Islet of Langerhans (tissue), 1 donor: ENCODE measurements around the gene LACRT.
"Not testable (repeated sequence)": the region's sequence is repeated elsewhere in the genome, so short reads cannot be mapped to it uniquely, and the experiment has no call there.

Source experiments
- FAIRE-seq: peaks from one replicate; lab custom pipeline; 2011; peaks lifted over from hg19 to GRCh38; lab: Jason Lieb, UNC

Gene LACRT, protein sequence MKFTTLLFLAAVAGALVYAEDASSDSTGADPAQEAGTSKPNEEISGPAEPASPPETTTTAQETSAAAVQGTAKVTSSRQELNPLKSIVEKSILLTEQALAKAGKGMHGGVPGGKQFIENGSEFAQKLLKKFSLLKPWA

DNA sequence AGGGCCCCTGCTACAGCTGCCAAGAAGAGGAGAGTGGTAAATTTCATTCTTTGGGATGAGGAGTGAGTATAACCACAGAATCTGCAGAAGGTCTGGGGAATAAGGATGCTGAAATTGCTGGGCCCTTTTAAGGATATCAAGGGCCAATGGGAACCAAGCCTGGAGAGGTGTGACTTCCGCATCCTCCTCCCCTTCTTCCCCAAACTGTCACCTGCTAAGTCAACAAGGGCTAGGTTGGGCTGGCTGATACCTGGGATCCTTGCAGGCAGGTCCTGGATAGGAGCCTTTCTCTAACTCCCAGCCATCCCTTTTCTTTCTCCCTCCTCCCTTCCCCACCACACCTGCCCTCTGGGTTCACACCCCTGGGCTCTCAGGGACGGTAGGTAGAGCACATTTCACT is at the start of gene LACRT:
Gene LACRT (minus strand): TSS at position 101 of the 400 bp plus-strand sequence. CDS start 54 bp downstream, at position 47.
- no peak for FAIRE-seq

DNA sequence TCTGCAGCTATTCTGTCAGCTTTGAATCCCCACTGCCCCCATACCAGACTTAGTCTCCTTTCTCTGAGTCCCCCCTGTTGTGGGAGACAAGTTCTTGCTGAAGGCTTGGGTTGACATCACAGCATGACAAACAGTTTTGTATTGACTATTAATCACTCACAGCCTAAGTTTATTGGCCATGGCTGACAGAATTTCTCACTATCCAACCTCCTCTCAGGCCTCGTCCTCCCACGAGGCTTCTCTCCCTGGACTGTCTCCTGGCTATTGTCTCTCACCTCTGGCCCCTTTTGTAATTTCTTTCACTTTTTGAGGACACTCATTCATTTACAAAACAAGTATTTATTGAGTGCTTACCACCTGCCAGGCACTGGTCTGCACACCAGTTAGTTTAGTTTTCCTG is 48.7 kb upstream of the LACRT start:
- FAIRE-seq: no peak

DNA sequence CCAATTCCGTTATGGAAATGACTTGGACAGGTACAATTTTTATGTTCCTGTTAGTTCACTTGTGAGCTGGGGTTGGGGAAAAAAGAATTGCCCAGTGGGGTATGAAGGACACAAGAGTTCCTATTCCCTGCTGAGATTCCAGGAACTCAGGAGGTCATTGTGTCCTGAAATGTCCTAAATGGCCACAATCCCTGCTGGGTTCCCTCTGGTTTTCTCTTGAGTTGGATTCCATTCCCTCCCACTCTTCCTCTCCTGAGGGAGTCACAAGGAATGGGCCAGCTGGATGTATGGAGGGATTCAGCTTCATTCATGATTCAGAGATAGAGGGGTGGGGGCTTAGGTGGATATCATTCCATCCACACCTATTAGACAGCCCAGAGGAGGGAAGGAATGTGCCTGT is 48.0 kb upstream of the LACRT start:
- FAIRE-seq: no peak

DNA sequence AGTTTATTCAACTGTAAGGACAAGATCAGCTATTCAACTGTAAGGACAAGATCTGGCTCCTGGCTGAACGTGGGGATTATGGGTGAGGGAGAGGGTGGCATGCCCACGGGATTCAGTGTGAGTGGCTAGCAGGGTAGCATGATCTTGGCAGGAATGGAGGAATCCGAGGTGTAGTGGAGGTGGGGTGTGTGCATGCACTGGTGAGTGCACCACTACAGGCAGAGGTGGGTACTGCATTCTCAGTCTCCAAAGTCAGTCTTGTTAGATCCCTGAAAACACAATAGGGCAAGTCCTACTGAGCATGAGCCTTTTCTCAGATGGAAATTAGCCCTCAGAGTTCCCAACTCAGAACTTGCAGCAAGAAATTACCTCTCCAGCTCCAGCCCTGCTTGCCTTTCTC is 45.7 kb upstream of the LACRT start:
- FAIRE-seq: no peak

DNA sequence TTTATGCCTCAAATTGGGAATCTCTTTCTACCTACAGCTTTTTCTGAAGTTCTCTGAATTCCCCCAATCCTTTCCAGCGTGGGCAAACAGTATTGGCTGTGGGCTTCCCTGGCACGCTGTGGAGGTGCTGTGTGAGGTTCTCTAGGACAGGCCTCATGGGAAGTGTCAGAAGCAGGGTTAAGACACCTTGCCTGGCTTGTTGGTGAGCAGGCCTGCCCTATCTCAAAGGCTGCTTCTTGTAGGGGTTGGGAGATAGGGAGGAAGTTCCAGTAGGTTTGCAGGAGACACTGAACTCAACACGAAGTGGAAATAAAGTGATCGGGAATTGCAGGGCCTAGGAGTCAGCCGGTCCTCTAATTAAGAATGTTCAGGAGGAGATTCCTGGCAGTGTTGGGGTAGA is 43.4 kb upstream of the LACRT start:
- FAIRE-seq: no peak

DNA sequence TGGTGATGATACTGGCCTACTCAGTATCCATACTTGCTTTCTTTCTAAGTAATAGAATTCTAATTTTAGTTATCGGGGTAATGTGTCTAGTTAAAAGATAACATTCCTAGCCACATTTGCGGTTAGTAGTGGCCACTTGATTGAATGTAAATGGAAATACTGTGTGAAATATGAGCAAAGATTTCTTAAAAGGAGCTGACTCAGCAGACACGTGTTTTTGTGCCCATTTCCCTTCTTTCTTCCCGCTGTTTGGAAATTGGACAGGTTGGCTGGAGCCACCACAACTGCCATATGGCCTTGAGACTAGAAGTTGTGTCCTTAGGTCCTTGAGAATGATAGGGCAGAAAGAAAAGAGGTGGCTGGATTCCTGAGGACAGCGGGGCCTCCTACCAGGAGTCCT is 33.2 kb upstream of the LACRT start:
- FAIRE-seq: no peak

DNA sequence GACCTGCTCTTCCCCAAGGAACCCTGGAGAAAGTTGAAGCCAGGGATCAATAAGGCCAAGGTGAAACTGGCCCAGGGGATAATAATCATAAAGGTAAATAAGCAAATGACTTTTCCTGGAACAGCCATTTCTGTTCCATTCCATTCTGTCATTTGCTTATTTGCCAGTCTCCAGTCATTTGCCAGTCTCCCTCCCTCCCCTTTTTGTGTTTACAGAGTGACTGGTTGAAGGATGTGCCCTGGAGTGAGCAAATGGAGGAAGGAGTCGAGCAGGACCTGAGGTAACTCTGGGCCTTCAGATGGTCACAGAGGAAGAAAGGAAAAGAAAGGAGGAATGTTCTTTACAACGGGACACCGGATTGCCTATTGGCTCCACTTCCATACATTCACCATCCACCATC is 31.3 kb upstream of the LACRT start:
- no peak for FAIRE-seq

DNA sequence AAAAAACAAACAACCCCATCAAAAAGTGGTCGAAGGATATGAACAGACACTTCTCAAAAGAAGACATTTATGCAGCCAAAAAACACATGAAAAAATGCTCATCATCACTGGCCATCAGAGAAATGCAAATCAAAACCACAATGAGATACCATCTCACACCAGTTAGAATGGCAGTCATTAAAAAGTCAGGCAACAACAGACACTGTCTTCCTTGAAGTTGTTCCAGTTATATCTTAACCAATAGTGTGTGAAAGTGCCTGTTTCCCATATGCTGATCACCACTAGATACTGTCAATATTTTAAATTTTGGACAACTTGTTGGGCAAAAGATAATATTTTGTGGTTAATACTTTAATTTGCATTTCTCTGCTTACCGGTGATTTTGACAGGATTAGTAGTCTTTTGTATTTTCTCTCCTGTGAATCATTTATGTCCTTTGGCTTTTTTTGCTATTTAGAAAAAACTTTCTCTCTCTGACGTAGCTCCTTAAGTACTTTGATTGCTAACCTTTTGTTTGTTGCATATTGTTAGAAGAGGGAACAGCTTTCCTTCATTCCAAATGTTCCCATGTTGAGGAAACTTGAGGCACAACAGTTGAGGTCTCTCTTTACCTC is 30.4 kb upstream of the LACRT start:
- not testable (repeated sequence) for FAIRE-seq

DNA sequence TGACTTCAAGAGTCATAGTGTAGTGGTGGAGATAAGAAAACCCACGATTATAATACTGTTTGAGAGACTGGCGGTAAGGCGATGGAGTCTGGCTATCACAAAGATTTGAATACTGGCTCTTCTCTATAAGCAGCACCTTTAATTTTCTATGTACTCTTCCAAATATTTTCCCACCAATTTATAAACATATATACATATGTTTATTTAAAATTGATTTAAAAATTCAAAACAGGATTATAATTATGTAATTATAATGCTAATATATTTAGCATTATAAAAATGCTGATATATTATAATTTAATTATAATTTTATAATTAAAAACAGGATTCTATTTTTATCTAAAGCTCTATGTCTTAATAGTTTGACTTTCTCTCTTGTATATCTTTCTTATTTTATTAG is 28.9 kb upstream of the LACRT start:
- FAIRE-seq: no peak

DNA sequence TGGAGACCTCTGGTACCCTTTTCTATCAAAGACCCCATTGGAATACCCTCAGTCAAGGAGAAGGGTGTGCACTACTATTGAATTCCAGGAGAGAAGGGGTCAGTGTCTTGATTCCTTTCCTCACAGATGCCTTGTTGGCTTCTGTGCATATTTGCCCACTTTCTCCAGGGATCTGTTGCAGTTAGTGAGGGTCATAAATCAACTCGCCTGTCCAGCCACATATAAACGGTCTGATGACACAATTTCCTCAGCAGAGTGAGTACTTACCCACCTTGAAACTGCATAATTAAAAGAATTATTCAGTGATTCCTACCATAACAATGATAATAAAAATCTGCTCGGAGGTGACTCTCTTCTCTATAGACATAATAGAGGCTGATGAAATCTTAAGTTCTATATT is 27.3 kb upstream of the LACRT start:
- FAIRE-seq: no peak

DNA sequence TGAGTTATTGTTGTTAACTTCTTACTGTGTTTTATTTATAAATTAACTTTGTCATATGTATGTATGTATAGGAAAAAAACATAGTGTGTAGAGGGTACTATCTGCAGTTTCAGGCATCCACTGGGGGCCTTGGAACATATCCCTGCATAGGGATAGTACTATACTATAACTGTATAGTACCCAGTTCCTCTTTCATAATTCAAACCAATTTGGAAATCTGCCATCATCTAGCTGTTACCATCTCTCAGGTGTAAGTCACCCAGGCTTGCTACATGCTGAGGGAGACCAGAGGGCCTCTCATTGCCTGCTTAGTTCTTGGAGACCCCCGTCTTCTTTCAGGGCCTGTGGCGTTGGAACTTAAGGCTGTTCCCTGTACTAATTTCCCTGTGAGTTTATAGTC is 26.4 kb upstream of the LACRT start:
- FAIRE-seq: no peak

DNA sequence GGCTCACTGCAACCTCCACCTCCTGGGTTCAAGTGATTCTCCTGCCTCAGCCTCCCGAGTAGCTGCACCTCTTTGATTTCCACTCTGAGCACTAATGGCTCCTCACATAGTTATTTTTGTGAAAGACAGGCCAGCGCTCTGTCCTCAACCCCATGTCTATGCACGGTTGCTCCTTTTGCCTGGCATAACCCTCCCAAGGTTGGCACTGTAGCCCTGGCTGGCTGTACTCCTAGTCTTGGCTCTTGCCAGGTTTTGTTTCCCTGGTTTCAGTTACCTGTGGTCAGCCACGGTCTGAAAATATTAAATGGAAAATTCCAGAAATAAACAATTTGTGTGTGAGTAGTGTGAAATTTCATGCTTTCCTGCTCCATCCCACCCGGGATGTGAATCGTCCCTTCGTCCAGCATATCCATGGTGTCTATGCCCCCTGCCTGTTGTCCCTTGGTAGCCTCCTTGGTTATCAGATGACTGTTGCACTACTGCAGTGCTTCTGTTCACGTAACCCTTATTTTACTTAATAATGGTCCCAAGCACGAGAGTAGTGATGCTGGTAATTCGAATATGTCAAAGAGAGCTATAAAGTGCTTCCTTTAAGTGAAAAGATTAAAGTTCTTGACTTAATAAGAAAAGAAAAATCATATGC is 25.7 kb upstream of the LACRT start:
- no peak for FAIRE-seq

DNA sequence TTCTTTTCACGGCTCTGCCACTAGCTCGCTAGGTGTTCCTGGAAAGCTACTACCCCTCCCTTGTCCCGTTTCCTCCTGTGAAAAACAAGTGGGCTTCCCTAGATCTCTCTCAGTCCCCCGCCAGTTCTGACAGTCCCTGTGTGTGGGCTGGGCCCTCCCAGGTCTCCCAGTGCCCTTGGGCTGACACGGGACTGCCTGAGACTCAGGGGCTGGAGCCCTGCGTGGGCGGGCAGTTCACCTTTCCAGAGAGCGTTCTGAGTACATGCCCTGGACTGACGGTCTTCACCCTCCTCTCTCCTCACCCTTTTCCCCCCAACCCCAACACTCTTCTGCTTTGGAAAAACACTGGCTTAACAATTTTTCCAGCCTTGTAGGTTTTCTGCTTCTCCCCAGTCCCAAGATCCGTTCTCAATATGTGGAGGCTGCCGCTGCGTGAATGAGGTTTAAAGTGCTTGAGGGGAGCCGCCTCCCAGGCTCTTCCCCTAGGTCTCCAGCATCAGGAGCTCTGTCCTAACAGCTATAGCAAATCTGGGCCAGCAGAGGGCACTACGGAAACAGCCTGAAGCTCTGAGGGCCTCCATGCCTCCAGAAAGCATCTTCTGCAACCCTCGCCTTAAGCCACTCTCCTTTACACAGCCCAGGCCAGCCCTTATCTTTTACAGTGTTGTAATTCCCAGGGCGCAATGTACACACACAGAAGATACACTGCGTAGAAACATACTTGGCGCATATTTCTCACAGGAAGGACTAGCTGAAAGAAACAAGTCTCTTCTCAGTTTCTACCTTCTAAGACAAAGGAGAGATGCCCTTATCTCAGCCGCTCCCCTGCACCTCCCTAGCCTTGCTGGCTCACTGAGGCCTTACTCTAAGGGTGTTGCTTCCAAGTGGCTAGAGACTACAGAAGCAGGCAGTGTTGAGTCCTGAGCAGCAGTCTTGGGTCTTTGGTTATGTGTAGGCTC is 23.9 kb upstream of the LACRT start:
- no peak for FAIRE-seq

DNA sequence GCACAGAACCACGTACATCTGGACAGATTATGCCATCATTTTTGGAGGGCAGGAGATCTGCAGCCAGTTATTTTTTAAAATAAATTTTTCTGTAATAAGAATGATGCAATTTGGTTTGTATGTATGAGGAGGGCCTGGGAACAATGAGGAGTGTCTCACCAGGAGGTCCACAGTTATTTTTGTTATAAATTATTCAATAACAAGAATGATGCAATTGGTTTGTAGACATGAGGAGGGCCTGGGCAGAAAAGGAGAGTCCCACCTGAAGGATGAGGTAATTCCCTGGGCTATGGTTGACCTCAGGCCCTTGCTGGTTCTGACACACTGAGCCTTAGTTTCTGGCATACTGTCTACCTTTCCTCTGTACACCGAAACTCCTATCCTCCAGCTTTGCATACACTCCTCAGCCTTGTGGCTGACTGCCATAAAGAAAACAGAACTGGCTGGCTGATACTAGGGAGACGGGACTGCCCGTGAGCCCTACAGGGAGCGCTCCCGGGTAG is 22.5 kb upstream of the LACRT start:
- no peak for FAIRE-seq

DNA sequence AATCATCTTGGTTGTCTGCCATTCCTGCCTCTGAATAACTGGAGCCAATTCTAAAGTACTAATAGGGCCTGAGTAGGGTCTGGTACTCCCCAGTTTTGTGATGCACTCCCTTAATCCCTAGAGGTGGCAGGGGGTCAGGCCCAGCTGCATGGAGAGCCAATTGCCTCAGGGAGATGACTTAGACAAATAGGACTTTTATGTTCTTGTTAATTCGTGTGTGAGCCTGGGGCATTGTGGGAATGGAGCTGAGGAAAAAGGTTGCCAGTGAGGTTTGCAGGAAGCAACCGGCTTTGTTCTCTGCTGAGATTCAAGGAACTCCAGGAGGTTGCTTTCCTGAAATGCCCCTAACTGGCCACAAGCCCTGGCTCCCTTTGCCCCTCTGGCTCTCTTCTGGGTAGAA is 20.2 kb upstream of the LACRT start:
- no peak for FAIRE-seq

DNA sequence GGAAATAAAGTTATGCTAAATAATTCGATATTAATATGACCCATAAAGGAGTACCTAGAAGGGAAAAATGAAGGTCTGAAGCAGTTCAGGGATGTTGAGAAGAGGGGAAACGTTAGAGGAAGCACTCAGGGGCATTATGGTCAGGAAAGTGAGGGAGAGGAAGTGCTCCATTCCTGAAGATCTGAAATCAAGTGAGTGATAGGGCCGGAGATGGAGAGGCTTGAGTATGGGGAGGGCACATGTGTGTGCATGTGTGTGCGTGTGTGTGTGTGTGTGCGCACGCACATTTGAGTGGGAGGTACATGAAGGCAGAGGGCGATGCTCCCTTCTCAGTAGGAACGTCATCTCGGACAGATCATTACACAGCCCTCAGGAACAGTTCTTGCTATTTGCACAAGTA is 18.3 kb upstream of the LACRT start:
- FAIRE-seq: no peak

DNA sequence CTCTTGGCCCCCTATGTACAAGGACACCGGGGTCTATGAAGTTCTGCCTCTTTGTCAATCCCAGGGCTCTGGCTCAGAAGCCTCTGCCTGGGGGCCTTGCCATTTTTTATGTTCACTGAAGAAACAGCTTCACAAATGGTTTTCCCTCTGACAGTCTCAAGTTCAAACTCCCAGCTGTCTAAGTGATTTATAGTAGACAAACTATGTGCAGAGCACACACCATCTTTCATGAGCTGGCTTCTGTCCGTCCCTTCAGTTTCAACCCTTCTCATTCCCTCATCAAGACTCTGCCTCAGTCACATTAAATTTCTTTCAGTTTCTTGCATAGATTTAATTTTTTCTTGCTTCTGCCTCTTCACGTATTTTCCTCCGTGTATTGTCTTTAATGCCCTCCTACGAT is 16.2 kb upstream of the LACRT start:
- FAIRE-seq: no peak

DNA sequence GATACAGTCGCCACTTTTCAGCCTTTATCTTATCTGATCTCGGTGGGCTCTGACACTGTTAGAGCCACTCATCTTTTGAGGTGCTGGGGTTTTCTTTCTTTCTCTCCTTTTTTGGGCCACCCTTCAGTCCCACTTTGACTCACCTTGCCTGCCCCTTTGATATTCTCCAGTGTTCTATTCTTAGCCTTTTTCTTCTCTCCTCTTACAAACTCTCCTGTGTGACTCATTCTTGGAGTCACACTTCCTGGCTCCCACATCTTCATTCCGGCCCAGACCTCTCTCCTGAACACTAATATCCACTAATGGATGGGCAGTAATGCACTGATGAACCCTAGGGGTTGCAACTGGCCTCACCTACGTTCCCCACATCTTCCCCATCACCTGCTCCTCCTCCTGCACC is 15.7 kb upstream of the LACRT start:
- FAIRE-seq: no peak

DNA sequence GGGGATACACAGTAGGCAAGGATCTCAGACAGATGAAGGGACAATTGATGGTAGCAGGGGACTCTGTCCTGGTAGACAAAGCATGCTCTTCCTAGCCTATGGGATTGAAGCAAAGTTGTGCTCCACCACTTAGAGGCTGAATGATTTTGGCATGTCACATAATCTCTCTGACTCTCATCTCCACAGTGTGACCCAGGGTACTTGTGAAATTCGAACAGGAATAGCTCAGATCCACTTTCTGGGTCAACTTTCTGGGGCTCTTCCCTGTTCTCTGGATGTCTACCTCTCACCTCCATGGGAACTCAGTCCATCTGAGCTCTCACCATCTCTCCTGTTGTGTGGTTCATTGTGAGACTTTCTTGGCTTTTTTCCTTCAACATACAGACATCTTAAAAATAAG is 15.1 kb upstream of the LACRT start:
- FAIRE-seq: no peak

DNA sequence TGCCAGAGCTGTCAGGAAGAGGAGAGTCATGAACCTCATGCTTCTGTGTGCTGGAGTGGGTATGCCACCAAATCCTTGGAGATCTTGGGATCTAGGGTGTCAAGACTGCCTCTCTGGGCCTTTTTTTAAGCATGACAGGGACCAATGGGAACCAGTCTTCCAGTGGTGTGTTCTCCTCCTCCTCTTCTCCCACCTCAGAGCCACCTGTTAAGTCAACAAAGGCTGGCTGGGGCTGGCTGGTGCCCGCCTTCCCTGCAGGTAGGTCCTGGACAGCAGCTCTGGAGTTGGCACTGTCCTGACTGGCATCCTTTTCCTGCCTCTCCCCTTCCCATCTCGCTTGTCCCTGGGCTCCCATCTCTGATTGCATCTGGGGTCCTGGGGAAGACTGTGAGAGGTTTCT is 13.6 kb upstream of the LACRT start, which contains the start of gene DCD:
Gene DCD (minus strand): TSS at position 101 of the 400 bp plus-strand sequence. CDS start 62 bp downstream, at position 39.
- no peak for FAIRE-seq

DNA sequence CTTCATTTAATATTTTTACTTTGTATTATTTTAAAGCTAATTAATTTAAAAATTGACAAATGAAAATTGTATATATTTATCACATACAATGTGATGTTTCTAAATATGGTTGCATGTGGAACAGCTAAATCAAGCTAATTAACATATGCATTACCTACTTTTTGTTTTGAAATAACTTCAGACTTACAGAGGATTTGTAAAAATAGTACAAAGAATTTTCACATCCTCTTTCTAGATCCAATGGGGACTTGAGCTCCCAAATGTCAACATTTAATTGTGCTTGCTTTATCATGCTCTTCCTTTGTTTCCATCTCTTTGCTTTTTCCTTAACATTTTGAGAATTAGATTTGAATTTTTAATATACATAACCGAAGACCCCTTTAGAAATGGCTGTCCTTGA is 6.9 kb upstream of the LACRT start:
- no peak for FAIRE-seq

DNA sequence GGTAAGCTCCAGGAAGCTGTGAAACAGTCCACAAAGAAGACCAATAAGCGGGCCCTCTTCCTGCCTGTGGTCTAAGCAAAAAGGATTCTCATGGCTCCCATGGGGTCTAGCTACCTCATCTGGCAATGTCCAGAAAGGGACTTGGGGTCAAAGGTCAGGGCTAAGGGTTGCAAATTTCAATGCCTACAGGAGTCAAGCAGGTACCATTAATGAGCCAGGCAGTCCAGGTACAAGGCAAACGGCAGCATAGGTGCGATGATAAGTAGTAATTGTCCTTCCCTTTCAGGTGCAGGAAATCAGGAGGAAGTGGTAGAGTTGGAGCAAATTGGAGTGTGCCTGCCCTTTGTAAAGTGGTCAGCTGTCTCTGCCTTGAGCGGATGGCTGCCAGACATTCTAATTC is 6.4 kb upstream of the LACRT start:
- no peak for FAIRE-seq

DNA sequence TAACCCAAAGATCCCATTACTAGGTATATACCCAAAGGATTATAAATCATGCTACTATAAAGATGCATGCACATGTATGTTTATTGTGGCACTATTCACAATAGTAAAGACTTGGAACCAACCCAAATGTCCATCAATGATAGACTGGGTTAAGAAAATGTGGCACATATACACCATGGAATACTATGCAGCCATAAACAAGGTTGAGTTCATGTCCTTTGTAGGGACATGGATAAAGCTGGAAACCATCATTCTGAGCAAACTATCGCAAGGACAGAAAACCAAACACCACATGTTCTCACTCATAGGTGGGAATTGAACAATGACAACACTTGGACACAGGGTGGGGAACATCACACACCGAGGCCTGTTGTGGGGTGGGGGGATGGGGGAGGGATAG is 4.4 kb upstream of the LACRT start:
- not testable (repeated sequence) for FAIRE-seq
